Tibial nerve (tissue), 4 donors: ENCODE data around the gene HDX. TPM values are rescaled to one million over a fixed set of nuclear protein-coding genes. Genes with fewer than 3 reads are reported as not detected.

Experiments
- DNase-seq, 2 donors: peaks; one replicate each; pipeline ENCODE4 v3.0.0-alpha.2; 2019; ENCODE audit warnings: low spot score in 2 of 2
- H3K27ac ChIP-seq, 4 donors: fragments of 200-600 bp; sonication (generic) in 3 of 4; one replicate each; pipeline ENCODE4 v1.5.1; 2017 to 2019; ENCODE audit warnings: mild to moderate bottlenecking in 1 of 4
- H3K27me3 ChIP-seq, 2 donors: fragments of 200-600 bp; sonication (generic) in 1 of 2; one replicate each; pipeline versions ENCODE4 v1.5.1 to v1.6.0; 2017 to 2019
- H3K36me3 ChIP-seq, 3 donors: fragments of 200-600 bp; sonication (generic); one replicate each; pipeline ENCODE4 v1.5.1; 2018 to 2019
- H3K4me1 ChIP-seq, 4 donors: fragments of 200-600 bp; sonication (generic) in 3 of 4; one replicate each; pipeline ENCODE4 v1.5.1; 2017 to 2019
- H3K4me3 ChIP-seq, 4 donors: fragments of 200-600 bp; sonication (generic) in 3 of 4; one replicate each; pipeline ENCODE4 v1.5.1; 2017 to 2019; ENCODE audit warnings: mild to moderate bottlenecking in 1 of 4, moderate library complexity in 1 of 4
- H3K9me3 ChIP-seq, 4 donors: fragments of 200-600 bp; sonication (generic) in 3 of 4; one replicate each; pipeline ENCODE4 v1.5.1; 2017 to 2019
- CTCF ChIP-seq, 5 experiments: fragments of 200-600 bp in 3 of 5; fragments of 450-650 bp in 2 of 5; sonication (generic) in 3 of 5; IDR thresholded peaks; one replicate each; pipeline ENCODE4 v1.5.1; 2016 to 2019; ENCODE audit warnings: antibody characterized with exemption in 5 of 5, mild to moderate bottlenecking in 3 of 5, moderate library complexity in 2 of 5
- EP300 ChIP-seq, 2 donors: sonication (generic); formaldehyde crosslinking; IDR thresholded peaks; one replicate each; pipeline ENCODE4 v1.6.1; 2017; ENCODE audit warnings: antibody characterized with exemption in 2 of 2, mild to moderate bottlenecking in 1 of 2
- POLR2A ChIP-seq, 2 donors: fragments of 450-650 bp; IDR thresholded peaks; one replicate each; pipeline ENCODE4 v1.6.1; 2017; ENCODE audit warnings: antibody characterized with exemption in 2 of 2, mild to moderate bottlenecking in 2 of 2, moderate library complexity in 2 of 2
- WGBS, 2 donors: methylation state at CpG; one replicate each; pipeline ENCODE4 v1.1.5; 2018; 5-methylcytosine and 5-hydroxymethylcytosine counted together
- total RNA-seq, 4 donors: library from RNA; depleted of rRNA; stranded (reverse); fragments of >200 nt; gene quantifications; one replicate each; pipeline ENCODE4 v1.1.0, GENCODE V29; 2016

Gene HDX
- total RNA-seq, 4 donors from 2014 or later: 3.7 to 10.2 (median 8.1) TPM

- DNase-seq: no peak
- TF ChIP-seq EP300 (IDR thresholded peaks at IDR 0.05) (no peak), CTCF (IDR thresholded peaks at IDR 0.05) (peak in 4 of 5 experiments; percentile 34 to 69 (median 41)), POLR2A (IDR thresholded peaks at IDR 0.05) (no peak)
- WGBS, 2 donors: 21 to 22% methylated on average over 4 of the region's 4 CpGs
These were observed 162.5 kb downstream of the HDX start for GRCh38 chrX:84339507-84340364.

GRCh38 chrX:84336646-84337045 is 165.6 kb downstream of the HDX start:
- no peaks in the 10 kb centered on the region for H3K36me3 ChIP-seq
- WGBS, 2 donors: 71 to 98% methylated on average over 3 of the region's 3 CpGs
- H3K27ac ChIP-seq: no peak overlapping the region
- no peaks in the 10 kb centered on the region for H3K4me1 ChIP-seq
- DNase-seq: no peak
- no peaks in the 10 kb centered on the region for H3K9me3 ChIP-seq
- H3K27me3 ChIP-seq: no peaks in the 10 kb centered on the region
- TF ChIP-seq CTCF (IDR thresholded peaks at IDR 0.05): no peak
- TF ChIP-seq POLR2A (IDR thresholded peaks at IDR 0.05): no peak
- TF ChIP-seq EP300 (IDR thresholded peaks at IDR 0.05): no peak
- no peak overlapping the region for H3K4me3 ChIP-seq

More at GRCh38 chrX:84339507-84340364, 162.5 kb downstream of the HDX start:
- Histone ChIP-seq H3K4me3 (no peak overlapping the region), H3K4me1 (no peaks in the 10 kb centered on the region), H3K36me3 (no peaks in the 10 kb centered on the region), H3K9me3 (no peaks in the 10 kb centered on the region), H3K27ac (no peak overlapping the region), H3K27me3 (no peaks in the 10 kb centered on the region)

GRCh38 chrX:84335121-84335520 is 167.1 kb downstream of the HDX start:
- H3K9me3 ChIP-seq: no peaks in the 10 kb centered on the region
- 38 to 40% methylated on average over 1 of the region's 1 CpG for WGBS, 2 donors
- no peaks in the 10 kb centered on the region for H3K4me1 ChIP-seq
- no peak overlapping the region for H3K27ac ChIP-seq
- no peak for TF ChIP-seq POLR2A (IDR thresholded peaks at IDR 0.05)
- no peak for TF ChIP-seq CTCF (IDR thresholded peaks at IDR 0.05)
- TF ChIP-seq EP300 (IDR thresholded peaks at IDR 0.05): no peak
- no peaks in the 10 kb centered on the region for H3K27me3 ChIP-seq
- DNase-seq: no peak
- H3K4me3 ChIP-seq: no peak overlapping the region
- no peaks in the 10 kb centered on the region for H3K36me3 ChIP-seq

- DNase-seq: no peak
- H3K36me3 ChIP-seq: no peaks in the 10 kb centered on the region
- TF ChIP-seq CTCF (IDR thresholded peaks at IDR 0.05): no peak
- no peak for TF ChIP-seq POLR2A (IDR thresholded peaks at IDR 0.05)
- TF ChIP-seq EP300 (IDR thresholded peaks at IDR 0.05): no peak
- no peaks in the 10 kb centered on the region for H3K4me1 ChIP-seq
- WGBS, 2 donors: 56 to 65% methylated on average over 2 of the region's 2 CpGs
- H3K9me3 ChIP-seq: no peaks in the 10 kb centered on the region
- no peak overlapping the region for H3K4me3 ChIP-seq
- H3K27ac ChIP-seq: no peak overlapping the region
- no peaks in the 10 kb centered on the region for H3K27me3 ChIP-seq
These were observed 180.0 kb downstream of the HDX start for GRCh38 chrX:84322083-84322827.

GRCh38 chrX:84320614-84321013 is 181.6 kb downstream of the HDX start:
- no peaks in the 10 kb centered on the region for H3K27me3 ChIP-seq

More at GRCh38 chrX:84320614-84321013, 181.6 kb downstream of the HDX start:
- Histone ChIP-seq H3K36me3 (no peaks in the 10 kb centered on the region), H3K4me1 (no peaks in the 10 kb centered on the region), H3K27ac (no peak overlapping the region), H3K4me3 (no peak overlapping the region), H3K9me3 (no peaks in the 10 kb centered on the region)
- TF ChIP-seq POLR2A (IDR thresholded peaks at IDR 0.05) (no peak), EP300 (IDR thresholded peaks at IDR 0.05) (no peak), CTCF (IDR thresholded peaks at IDR 0.05) (no peak)
- no peak for DNase-seq
